GM19372 (cell line): Measurements from ENCODE around the gene AMN1.
"Not testable (repeated sequence)": the region's sequence is repeated elsewhere in the genome, so short reads cannot be mapped to it uniquely, and the experiment has no call there.

Source experiments
- ATAC-seq: cut with Tn5 transposase; IDR thresholded peaks from one replicate; pipeline ENCODE4 v1.9.1; 2021; ENCODE audit warnings: mild to moderate bottlenecking, low read depth, moderate library complexity; ENCODE audit not compliant: unreplicated experiment

The AMN1 gene

GRCh38 chr12:31687101-31687527 is 41.7 kb downstream of the AMN1 start:
- ATAC-seq = peak; percentile 64

DNA sequence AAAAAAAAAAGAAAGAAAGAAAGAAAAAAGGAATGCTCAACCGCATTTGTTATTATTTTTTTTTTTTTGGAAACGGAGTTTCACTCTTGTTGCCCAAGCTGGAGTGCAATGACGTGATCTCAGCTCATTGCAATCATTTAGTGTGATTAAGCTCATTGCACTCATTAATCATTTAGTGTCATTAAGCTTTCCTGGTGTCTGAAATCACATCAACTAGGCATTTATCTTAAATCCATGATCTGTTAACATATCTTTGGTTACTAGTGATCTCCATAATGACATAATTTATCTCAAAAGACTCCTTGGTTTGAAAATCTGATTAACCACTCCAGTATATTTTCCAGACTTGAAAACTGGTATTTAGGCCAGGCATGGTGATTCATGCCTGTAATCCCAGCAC is 43.0 kb downstream of the AMN1 start:
- ATAC-seq = no peak

- peak; percentile 76 for ATAC-seq
Measured at GRCh38 chr12:31682136-31682962, 46.5 kb downstream of the AMN1 start.

DNA sequence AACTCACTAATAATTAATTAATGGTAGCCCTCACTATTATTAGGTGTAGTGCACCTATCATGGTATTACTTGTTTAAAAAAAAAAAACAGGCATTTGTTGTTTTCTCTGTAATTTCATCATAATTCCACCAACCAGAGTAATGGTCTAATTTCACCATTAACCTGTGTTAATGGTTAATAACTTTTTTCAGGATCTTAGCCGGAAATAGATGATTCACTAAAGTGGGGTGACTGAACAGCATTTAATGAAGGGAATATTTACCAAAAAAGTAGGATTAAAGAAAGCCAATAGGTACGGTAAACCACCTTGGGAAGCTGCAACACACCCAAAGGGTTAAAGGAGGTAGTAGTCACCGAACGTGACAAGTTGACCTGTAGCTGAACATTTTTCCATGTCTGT is 56.3 kb downstream of the AMN1 start:
- no peak for ATAC-seq

- not testable (repeated sequence) for ATAC-seq
Measured at GRCh38 chr12:31669582-31669981, 59.2 kb downstream of the AMN1 start.

- ATAC-seq = no peak
Measured at GRCh38 chr12:31669020-31669419, 59.8 kb downstream of the AMN1 start.

DNA sequence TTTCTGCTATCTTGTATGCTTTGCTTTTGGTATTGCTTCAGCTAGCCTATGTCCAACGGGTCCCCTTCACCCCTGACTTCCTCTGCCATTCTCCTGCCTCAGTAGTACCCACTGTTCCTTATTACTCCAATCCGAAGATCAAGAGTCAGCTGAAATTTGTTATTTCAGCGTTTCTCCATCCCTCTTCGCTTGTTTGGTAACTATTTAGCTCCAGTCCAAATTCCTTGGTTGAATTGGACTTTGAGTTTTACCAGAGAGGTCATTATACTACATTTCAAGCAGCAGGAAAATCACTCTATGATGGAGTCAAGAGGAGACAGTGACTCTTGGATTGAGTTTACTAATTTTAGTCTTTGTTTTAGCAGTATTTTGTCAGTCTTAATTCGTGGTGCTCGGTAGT is 64.8 kb downstream of the AMN1 start:
- no peak for ATAC-seq

GRCh38 chr12:31663576-31663975 is 65.2 kb downstream of the AMN1 start:
- no peak for ATAC-seq

DNA sequence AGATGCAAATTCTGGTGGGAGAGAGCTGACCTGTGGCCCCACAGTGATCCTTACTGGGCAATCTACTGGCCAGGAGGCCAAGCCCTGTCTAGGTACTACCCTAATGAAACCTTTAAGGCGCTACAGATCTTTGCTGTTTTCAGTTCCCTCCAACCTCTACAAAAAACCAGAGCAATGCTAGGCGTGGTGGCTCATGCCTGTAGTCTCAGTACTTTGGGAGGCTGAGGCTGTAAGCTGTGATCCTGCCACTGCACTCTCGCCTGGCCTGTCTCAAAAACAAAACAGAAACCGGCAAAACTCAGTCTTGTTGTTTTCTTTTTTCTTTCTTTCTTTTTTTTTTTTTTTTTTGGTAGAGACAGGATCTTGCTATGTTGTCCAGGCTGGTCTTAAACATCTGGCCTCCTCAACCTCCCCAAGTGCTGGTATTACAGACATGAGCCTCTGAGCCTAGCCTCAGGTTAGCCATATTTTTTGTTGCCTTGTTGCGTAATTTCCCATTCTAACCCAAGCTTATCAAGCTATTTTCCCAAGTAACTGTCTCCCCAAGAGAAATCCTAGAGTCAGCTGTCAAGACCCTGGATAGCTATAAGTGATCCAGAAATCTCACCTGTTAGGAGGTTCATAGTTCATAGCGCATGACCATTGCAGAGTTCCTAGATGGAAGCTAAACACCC is 66.5 kb downstream of the AMN1 start:
- no peak for ATAC-seq

- peak; percentile 97 for ATAC-seq
Measured at GRCh38 chr12:31659087-31659942, 69.5 kb downstream of the AMN1 start, which contains the start of gene ETFBKMT. ETFBKMT (plus strand) TSS chr12:31659688; CDS start chr12:31661954, 2,266 bp downstream.

- peak; percentile 2 for ATAC-seq
Measured at GRCh38 chr12:31658471-31659086, 70.2 kb downstream of the AMN1 start.

DNA sequence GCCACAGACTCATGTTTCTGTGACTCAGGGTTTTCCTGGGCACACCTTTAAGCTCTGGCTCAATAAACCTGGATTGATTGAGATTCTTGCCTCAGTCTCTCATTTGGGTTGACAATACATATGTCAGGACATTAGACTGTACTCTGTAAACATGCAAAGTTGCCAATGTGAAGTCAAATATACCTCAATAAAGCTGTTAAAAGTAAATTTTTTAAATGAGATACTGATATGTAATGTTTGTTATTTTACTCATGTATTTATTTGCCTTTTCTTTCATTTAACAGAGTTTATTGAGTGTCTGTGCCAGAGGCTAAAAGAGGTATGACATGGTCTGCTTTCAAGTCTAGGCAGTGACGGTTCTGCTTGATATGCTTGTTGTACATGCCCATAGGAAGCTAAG is 73.0 kb downstream of the AMN1 start:
- no peak for ATAC-seq

GRCh38 chr12:31655208-31655607 is 73.6 kb downstream of the AMN1 start:
- no peak for ATAC-seq

GRCh38 chr12:31651893-31652521 is 76.8 kb downstream of the AMN1 start:
- no peak for ATAC-seq

- no peak for ATAC-seq
Measured at GRCh38 chr12:31650918-31651317, 77.9 kb downstream of the AMN1 start.

- ATAC-seq = no peak
Measured at GRCh38 chr12:31647086-31647491, 81.7 kb downstream of the AMN1 start.

DNA sequence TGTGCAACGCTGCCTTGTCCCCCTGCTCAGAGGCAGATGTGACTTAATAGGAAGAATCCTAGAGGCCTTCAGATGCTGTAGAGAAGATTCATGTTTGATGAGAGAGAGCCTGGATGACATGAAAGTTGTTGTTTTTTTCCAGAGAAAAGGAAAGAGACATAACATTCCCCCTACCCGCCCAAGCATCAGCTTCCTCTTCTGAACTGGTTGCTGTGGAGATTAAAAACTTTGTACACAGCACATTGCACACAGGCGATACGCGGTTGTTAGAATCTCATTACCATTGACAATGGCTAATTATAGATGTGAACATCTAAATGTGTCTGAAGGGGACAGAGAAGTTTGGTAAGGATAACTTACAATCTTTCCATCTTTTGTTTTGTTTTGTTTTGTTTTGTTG is 82.9 kb downstream of the AMN1 start:
- ATAC-seq = no peak

DNA sequence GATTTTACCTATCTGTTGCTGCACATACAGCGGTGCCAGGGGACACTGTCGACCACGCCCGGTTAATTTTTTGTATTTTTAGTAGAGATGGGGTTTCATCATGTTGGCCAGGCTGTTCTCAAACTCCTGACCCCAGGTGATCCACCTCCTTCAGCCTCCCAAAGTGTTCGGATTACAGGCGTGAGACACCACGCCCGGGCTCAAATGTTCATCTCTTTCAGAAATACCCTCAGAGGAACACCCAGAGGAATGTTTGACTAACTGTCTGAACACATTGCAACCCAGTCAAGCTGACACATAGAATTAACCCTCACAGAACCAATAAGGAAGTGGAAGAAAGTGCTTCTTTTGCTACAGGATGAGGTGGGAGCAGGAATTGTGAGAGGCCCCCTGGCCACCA is 84.3 kb downstream of the AMN1 start:
- no peak for ATAC-seq

GRCh38 chr12:31641509-31642090 is 87.2 kb downstream of the AMN1 start:
- no peak for ATAC-seq

- no peak for ATAC-seq
Measured at GRCh38 chr12:31634620-31635019, 94.2 kb downstream of the AMN1 start.
